K562 (cell line): ENCODE data around the gene NANOG.

Source experiments
- CBX3 ChIP-seq, 2 experiments: IDR thresholded peaks; 1 replicate in 1 of 2; 2 replicates in 1 of 2; pipeline ENCODE4 v1.6.1; 2012; ENCODE audit warnings: inconsistent platforms in 2 of 2, low read length in 2 of 2, borderline replicate concordance in 1 of 2, control low read depth in 1 of 2
- CTCF ChIP-seq, 3 experiments: IDR thresholded peaks in 2 of 3; conservative IDR thresholded peaks in 1 of 3; 2 replicates each; pipeline ENCODE4 v1.5.1; 2011 to 2012; ENCODE audit warnings: low read length in 3 of 3, mild to moderate bottlenecking in 3 of 3, control low read depth in 2 of 3, improper control_type of control experiment in 1 of 3, inconsistent platforms in 1 of 3, low read depth in 1 of 3, mixed read lengths in 1 of 3, moderate library complexity in 1 of 3; ENCODE audit not compliant: insufficient read depth in 2 of 3
- GMEB1 ChIP-seq: fragments of 250-450 bp; sonication (Bioruptor Pico); IDR thresholded peaks from 2 replicates; pipeline ENCODE4 v1.4.0; 2020; ENCODE audit warnings: mild to moderate bottlenecking
- MYC ChIP-seq, 2 experiments: fragments of 250-450 bp in 1 of 2; sonication (Bioruptor Pico) in 1 of 2; IDR thresholded peaks; 2 replicates each; pipeline versions ENCODE4 v1.5.1 to v1.6.1; 2012 to 2021; ENCODE audit warnings: low read depth in 2 of 2, borderline replicate concordance in 1 of 2, improper control_type of control experiment in 1 of 2, low read length in 1 of 2, mild to moderate bottlenecking in 1 of 2, moderate library complexity in 1 of 2
- POLR2A ChIP-seq: fragments of 450-650 bp; conservative IDR thresholded peaks from 2 replicates; pipeline ENCODE4 v1.6.1; 2016
- RB1 ChIP-seq: fragments of 450-650 bp; IDR thresholded peaks from 2 replicates; pipeline ENCODE4 v1.6.1; 2017; ENCODE audit warnings: low read depth, mild to moderate bottlenecking
- RERE ChIP-seq: sonication (generic); formaldehyde crosslinking; IDR thresholded peaks from 2 replicates; pipeline ENCODE4 v1.8.0; 2023; ENCODE audit warnings: missing genetic modification reagents, mild to moderate bottlenecking, borderline replicate concordance
- SMARCA4 ChIP-seq: fragments of 450-650 bp; IDR thresholded peaks from 2 replicates; pipeline ENCODE4 v1.6.1; 2016
- TAF1 ChIP-seq: IDR thresholded peaks from 2 replicates; pipeline ENCODE4 v1.6.1; 2011; ENCODE audit warnings: mild to moderate bottlenecking, low read length, moderate library complexity; ENCODE audit not compliant: insufficient read depth, control insufficient read depth, severe bottlenecking; ENCODE audit errors: extremely low read depth
- ZNF143 ChIP-seq: sonication (generic); formaldehyde crosslinking; IDR thresholded peaks from 2 replicates; pipeline ENCODE4 v1.9.0; 2022; ENCODE audit warnings: mild to moderate bottlenecking, missing genetic modification reagents
- ZNF384 ChIP-seq: IDR thresholded peaks from 2 replicates; pipeline ENCODE4 v1.6.1; 2012; ENCODE audit warnings: low read depth, low read length, improper control_type of control experiment

DNA sequence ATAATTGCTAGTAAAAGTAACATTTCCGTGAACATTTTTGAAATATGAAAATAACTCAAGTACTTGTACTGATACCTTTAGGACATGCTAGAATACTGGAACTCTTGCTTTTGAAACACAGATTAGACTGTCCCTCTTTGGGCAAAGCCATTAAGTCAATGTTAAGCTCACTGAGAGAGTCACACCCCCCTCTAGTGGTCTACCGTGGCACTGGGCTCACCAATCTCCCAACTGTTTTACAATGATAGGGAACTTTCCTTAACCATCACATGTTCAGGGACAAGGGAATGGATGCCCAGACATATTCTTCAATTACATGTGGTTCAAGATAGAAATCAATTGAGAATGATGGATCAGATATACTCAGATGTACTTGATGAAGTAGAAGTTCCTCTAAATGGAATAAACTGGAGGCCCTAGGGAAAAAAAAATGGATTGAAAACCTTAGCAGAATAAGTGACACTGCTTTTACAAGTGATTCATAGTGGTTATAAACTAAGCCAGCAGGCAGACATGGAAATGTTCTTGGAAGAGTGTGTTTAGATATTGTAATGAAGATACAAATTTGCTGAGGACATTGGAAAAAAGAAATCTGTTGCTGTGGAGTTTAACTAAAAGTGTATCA, 17.8 kb downstream of the NANOG start:
- TF ChIP-seq ZNF384 (no peak), CTCF (IDR thresholded peaks at IDR 0.05 in 2 of 3, conservative IDR thresholded peaks at IDR 0.05 in 1 of 3; ENCODE audit: insufficient read depth in 2 of 3, low read depth in 1 of 3, low read length in 3 of 3) (peak; percentile 76 to 82 (median 82)), CBX3 (IDR thresholded peaks at IDR 0.05; ENCODE audit: borderline replicate concordance in 1 of 2, low read length in 2 of 2) (no peak), POLR2A (no peak), GMEB1 (no peak), MYC (IDR thresholded peaks at IDR 0.05; ENCODE audit: low read depth, low read length) (no peak), MYC (CRISPR knock-in tag; IDR thresholded peaks at IDR 0.05; ENCODE audit: borderline replicate concordance, low read depth) (no peak), ZNF143 (CRISPR knock-in tag) (no peak), SMARCA4 (no peak), RERE (CRISPR knock-in tag) (no peak), RB1 (no peak; the same call in 1 of the 2 replicates), TAF1 (no peak)
